ENCODE measurements around the gene ATP12A.

The ATP12A gene

DNA sequence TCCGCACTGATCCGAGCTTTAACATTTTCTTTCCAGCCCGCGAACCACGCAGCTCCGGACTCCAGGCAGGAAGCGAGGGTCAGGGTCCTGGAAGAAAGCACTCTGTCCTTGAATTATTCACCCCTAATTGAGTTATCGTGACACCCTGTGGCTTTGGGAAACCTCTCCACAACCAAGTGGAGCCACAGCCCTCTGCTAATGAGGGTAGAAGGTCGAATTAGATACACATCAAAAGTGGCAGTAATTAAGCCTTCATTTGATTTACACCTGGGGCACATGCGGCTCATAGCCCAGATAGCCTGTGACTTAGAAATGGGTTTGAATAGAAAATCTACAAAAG, 67.8 kb downstream of the ATP12A start:
- TF ChIP-seq, protein P1, sequence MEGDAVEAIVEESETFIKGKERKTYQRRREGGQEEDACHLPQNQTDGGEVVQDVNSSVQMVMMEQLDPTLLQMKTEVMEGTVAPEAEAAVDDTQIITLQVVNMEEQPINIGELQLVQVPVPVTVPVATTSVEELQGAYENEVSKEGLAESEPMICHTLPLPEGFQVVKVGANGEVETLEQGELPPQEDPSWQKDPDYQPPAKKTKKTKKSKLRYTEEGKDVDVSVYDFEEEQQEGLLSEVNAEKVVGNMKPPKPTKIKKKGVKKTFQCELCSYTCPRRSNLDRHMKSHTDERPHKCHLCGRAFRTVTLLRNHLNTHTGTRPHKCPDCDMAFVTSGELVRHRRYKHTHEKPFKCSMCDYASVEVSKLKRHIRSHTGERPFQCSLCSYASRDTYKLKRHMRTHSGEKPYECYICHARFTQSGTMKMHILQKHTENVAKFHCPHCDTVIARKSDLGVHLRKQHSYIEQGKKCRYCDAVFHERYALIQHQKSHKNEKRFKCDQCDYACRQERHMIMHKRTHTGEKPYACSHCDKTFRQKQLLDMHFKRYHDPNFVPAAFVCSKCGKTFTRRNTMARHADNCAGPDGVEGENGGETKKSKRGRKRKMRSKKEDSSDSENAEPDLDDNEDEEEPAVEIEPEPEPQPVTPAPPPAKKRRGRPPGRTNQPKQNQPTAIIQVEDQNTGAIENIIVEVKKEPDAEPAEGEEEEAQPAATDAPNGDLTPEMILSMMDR (IDR thresholded peaks at IDR 0.05; ENCODE audit: low read length, missing control alignments), result no peak
- no peak for DNase-seq (ENCODE audit: low read depth)
- no peak overlapping the region for H3K4me3 ChIP-seq (replicated peaks; ENCODE audit: low read depth, low read length)

DNA sequence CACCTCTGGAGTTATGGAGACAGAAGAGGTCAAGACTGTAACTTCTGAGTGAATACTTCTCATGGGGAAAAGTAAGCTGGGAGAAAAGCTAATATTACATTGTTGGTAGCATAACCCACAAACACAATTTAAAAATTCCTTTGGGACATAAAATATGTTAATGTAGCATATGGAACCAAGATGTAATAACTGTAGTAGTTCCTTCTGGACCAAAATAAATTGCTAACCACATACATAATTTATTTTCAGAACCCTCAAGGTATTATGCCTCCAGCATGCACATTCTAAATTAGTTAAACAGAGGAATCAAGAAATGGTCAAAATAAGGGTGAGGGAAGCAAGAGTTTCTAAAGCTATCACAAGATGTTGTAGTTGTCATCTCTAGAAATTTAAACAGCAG, 79.0 kb downstream of the ATP12A start:
- no peak for DNase-seq (ENCODE audit: low read depth)
- TF ChIP-seq, protein P1 (IDR thresholded peaks at IDR 0.05; ENCODE audit: low read length, missing control alignments), result no peak
- no peak overlapping the region for H3K4me3 ChIP-seq (replicated peaks; ENCODE audit: low read depth, low read length)
